MCF 10A (cell line): Measurements from ENCODE around the gene NBPF4. TPM values are rescaled to one million over a fixed set of nuclear protein-coding genes. Genes with fewer than 3 reads are reported as not detected.
A peak's percentile ranks its signal among the peaks of the same experiment; 100 is the strongest.
"Not testable (repeated sequence)": the region's sequence is repeated elsewhere in the genome, so short reads cannot be mapped to it uniquely, and the experiment has no call there.

Source experiments
- BruUV-seq: library from RNA; stranded (reverse); fragments of 400-500 nt; replicated peaks from 2 replicates; lab custom pipeline; 2021; lab: Mats Ljungman, UMichigan
- CTCF ChIA-PET: fragments of 300-600 bp; sonication (Branson Sonifier 250); formaldehyde crosslinking; extraction: SDS; loops from one replicate; lab custom pipeline; 2021; ENCODE audit warnings: antibody characterized with exemption, inconsistent platforms; lab: Yijun Ruan, JAX
- POLR2A ChIA-PET: fragments of 300-600, 350-650 bp; sonication (Branson Sonifier 250); formaldehyde crosslinking; extraction: SDS; loops from one replicate; lab custom pipeline; 2020; ENCODE audit warnings: antibody characterized with exemption, inconsistent platforms; lab: Yijun Ruan, JAX
- DNase-seq: peaks from one replicate; pipeline ENCODE4 v3.0.0-alpha.2; 2018; ENCODE audit not compliant: unreplicated experiment
- H3K27ac Mint-ChIP-seq: one replicate; pipeline ENCODE4 v1.8.0; 2022; ENCODE audit warnings: mild to moderate bottlenecking, low read depth, mixed read lengths; ENCODE audit not compliant: unreplicated experiment
- H3K27me3 Mint-ChIP-seq: one replicate; pipeline ENCODE4 v1.8.0; 2022; ENCODE audit warnings: mixed read lengths; ENCODE audit not compliant: insufficient read depth, unreplicated experiment
- H3K36me3 Mint-ChIP-seq: one replicate; pipeline ENCODE4 v1.8.0; 2022; ENCODE audit warnings: mild to moderate bottlenecking, moderate library complexity, mixed read lengths; ENCODE audit not compliant: insufficient read depth, unreplicated experiment
- H3K4me1 Mint-ChIP-seq: one replicate; pipeline ENCODE4 v1.8.0; 2022; ENCODE audit warnings: mixed read lengths; ENCODE audit not compliant: insufficient read depth, unreplicated experiment
- H3K4me3 Mint-ChIP-seq: one replicate; pipeline ENCODE4 v1.8.0; 2022; ENCODE audit warnings: mild to moderate bottlenecking, moderate library complexity, mixed read lengths; ENCODE audit not compliant: unreplicated experiment
- H3K9me3 Mint-ChIP-seq: one replicate; pipeline ENCODE4 v1.8.0; 2022; ENCODE audit warnings: mixed read lengths; ENCODE audit not compliant: unreplicated experiment
- CTCF ChIP-seq: fragments of 200-600 bp; IDR thresholded peaks from one replicate; pipeline ENCODE4 v1.8.0; 2022; ENCODE audit warnings: antibody characterized with exemption, mild to moderate bottlenecking; ENCODE audit not compliant: unreplicated experiment
- intact Hi-C: fragments of 100-400 bp; cut with micrococcal nuclease; formaldehyde crosslinking; loops from 2 replicates; pipeline ENCODE4 v1.14.1; 2022
- total RNA-seq: library from RNA; stranded (reverse); gene quantifications from 2 replicates; pipeline ENCODE4 v1.2.3, GENCODE V29; 2022

NBPF4 gene
- total RNA-seq, 1 experiment from 2014 or later: not detected

GRCh38 chr1:108208724-108209446, 35.0 kb downstream of the NBPF4 start:
- Mint-ChIP-seq H3K4me1 (no peaks in the 10 kb centered on the region), H3K36me3 (peaks cover 7% of the 10 kb centered on the region), H3K27me3 (peaks cover 67% of the 10 kb centered on the region), H3K9me3 (no peaks in the 10 kb centered on the region), H3K4me3 (no peak overlapping the region), H3K27ac (no peak overlapping the region)
- ChIA-PET CTCF (interaction anchor here (0.6 to 1.1 kb wide), 2 partner anchors 8 to 351 kb away, joined by 3 to 4 read pairs; partner anchors contain the start of gene EEIG2), POLR2A (interaction anchor here (0.7 kb wide), 1 partner anchor 13 kb away, joined by 3 read pairs; no protein-coding TSS in a partner anchor)
- intact Hi-C loops: loop anchor here (10.0 kb wide), 2 partner anchors 334 to 424 kb away; no protein-coding TSS in a partner anchor
- no peak for DNase-seq
- TF ChIP-seq CTCF: no peak
- no TSS peak for BruUV-seq

- intact Hi-C loops: loop anchor here (10.0 kb wide), 2 partner anchors 329 to 419 kb away; no protein-coding TSS in a partner anchor
Measured at GRCh38 chr1:108203582-108203981, 40.3 kb downstream of the NBPF4 start.

GRCh38 chr1:108201687-108202086, 42.2 kb downstream of the NBPF4 start:
- ChIA-PET POLR2A (interaction anchor here (1.0 to 2.7 kb wide), 4 partner anchors 10 to 491 kb away, joined by 3 to 38 read pairs (median 11); partner anchors contain the start of gene PRPF38B), CTCF (interaction anchor here (1.0 kb wide), 1 partner anchor 9 kb away, joined by 3 read pairs; no protein-coding TSS in a partner anchor)
- TF ChIP-seq CTCF: no peak
- no TSS peak for BruUV-seq
- Mint-ChIP-seq H3K27me3 (peaks cover 10% of the 10 kb centered on the region), H3K9me3 (no peaks in the 10 kb centered on the region), H3K4me1 (peaks cover 23% of the 10 kb centered on the region), H3K36me3 (peaks cover 15% of the 10 kb centered on the region), H3K4me3 (peak overlapping the region; percentile 92), H3K27ac (no peak overlapping the region)
- intact Hi-C loops: loop anchor here (10.0 kb wide), 2 partner anchors 327 to 417 kb away; no protein-coding TSS in a partner anchor
- DNase-seq: no peak

More at GRCh38 chr1:108203582-108203981, 40.3 kb downstream of the NBPF4 start:
- H3K4me3 Mint-ChIP-seq, DNase-seq, H3K27ac Mint-ChIP-seq, POLR2A ChIA-PET, CTCF ChIA-PET, H3K9me3 Mint-ChIP-seq, BruUV-seq, H3K36me3 Mint-ChIP-seq: not testable (repeated sequence)
- peaks cover 29% of the 10 kb centered on the region for H3K27me3 Mint-ChIP-seq
- H3K4me1 Mint-ChIP-seq: peaks cover 13% of the 10 kb centered on the region

GRCh38 chr1:108200687-108201051, 43.2 kb downstream of the NBPF4 start:
- TSS peak; percentile 61 for BruUV-seq
- H3K27me3 Mint-ChIP-seq: peaks cover under 1% of the 10 kb centered on the region
- no peak for TF ChIP-seq CTCF
- intact Hi-C loops: loop anchor here (10.0 kb wide), 2 partner anchors 326 to 416 kb away; no protein-coding TSS in a partner anchor
- H3K27ac Mint-ChIP-seq: peak overlapping the region; percentile 91
- peaks cover 19% of the 10 kb centered on the region for H3K36me3 Mint-ChIP-seq
- ChIA-PET CTCF (interaction anchor here (0.6 to 2.6 kb wide), 16 partner anchors 8 to 1364 kb away, joined by 3 to 13 read pairs (median 3); no protein-coding TSS in a partner anchor), POLR2A (interaction anchor here (0.6 to 3.4 kb wide), 29 partner anchors 10 to 900 kb away, joined by 3 to 38 read pairs (median 4); partner anchors contain the start of genes EEIG2, PRPF38B and TAF13)
- peak; percentile 77 for DNase-seq
- no peaks in the 10 kb centered on the region for H3K9me3 Mint-ChIP-seq
- H3K4me1 Mint-ChIP-seq: peaks cover 27% of the 10 kb centered on the region
- H3K4me3 Mint-ChIP-seq: peak overlapping the region; percentile 92
